B cell (primary cell): Measurements from ENCODE around the gene MAP7D2. TPM values are rescaled to one million over a fixed set of nuclear protein-coding genes. Genes with fewer than 3 reads are reported as not detected.

Experiments
- ATAC-seq: fragments of 200-7000 bp; cut with Tn5 transposase; one replicate; pipeline ENCODE4 v1.10.0; 2021; ENCODE audit warnings: low read depth, mild to moderate bottlenecking, moderate number of reproducible peaks, moderate library complexity
- CTCF ChIA-PET: fragments of 350-600 bp; sonication (Branson Sonifier 250); formaldehyde crosslinking; loops from one replicate; lab custom pipeline; 2021; ENCODE audit warnings: antibody characterized with exemption, inconsistent platforms; lab: Charles Lee
- POLR2A ChIA-PET: fragments of 350-600 bp; sonication (Branson Sonifier 250); formaldehyde crosslinking; loops from one replicate; lab custom pipeline; 2021; ENCODE audit warnings: antibody characterized with exemption; lab: Charles Lee
- DNase-seq: peaks from one replicate; pipeline ENCODE4 v3.0.0; 2013
- H2AFZ ChIP-seq: 2 replicates; pipeline ENCODE4 v1.6.1; 2012; ENCODE audit warnings: mild to moderate bottlenecking, low read depth, low read length; ENCODE audit not compliant: insufficient read depth, poor library complexity, severe bottlenecking
- H3K27ac ChIP-seq, 2 donors: 1 replicate in 1 of 2; 2 replicates in 1 of 2; pipeline ENCODE4 v1.5.1; 2012 to 2013; ENCODE audit warnings: low read length in 2 of 2, mild to moderate bottlenecking in 2 of 2, moderate library complexity in 1 of 2
- H3K27me3 ChIP-seq, 4 experiments: fragments of 200-600 bp in 1 of 4; sonication (generic) in 1 of 4; replicated peaks in 1 of 4; 1 replicate in 2 of 4; 2 replicates in 2 of 4; pipeline versions ENCODE4 v1.6.1 to v1.7.0; 2013 to 2016; ENCODE audit warnings: low read length in 3 of 4, mild to moderate bottlenecking in 2 of 4, mixed read lengths in 1 of 4, moderate library complexity in 1 of 4; ENCODE audit not compliant: insufficient read depth in 4 of 4, control insufficient read depth in 3 of 4; ENCODE audit errors: control extremely low read depth in 1 of 4
- H3K36me3 ChIP-seq, 2 experiments: replicated peaks in 1 of 2; 1 replicate in 1 of 2; 2 replicates in 1 of 2; pipeline versions ENCODE4 v1.6.1 to v1.7.1; 2013; ENCODE audit warnings: low read length in 1 of 2; ENCODE audit not compliant: insufficient read depth in 2 of 2, control insufficient read depth in 1 of 2; ENCODE audit errors: control extremely low read depth in 1 of 2, extremely low read depth in 1 of 2
- H3K4me1 ChIP-seq, 2 donors: fragments of 200-600 bp in 1 of 2; sonication (generic) in 1 of 2; 1 replicate in 1 of 2; 2 replicates in 1 of 2; pipeline versions ENCODE4 v1.5.1 to v1.6.1; 2013 to 2017; ENCODE audit warnings: low read length in 2 of 2; ENCODE audit not compliant: control insufficient read depth in 2 of 2, insufficient read depth in 2 of 2
- H3K4me2 ChIP-seq: replicated peaks from 2 replicates; pipeline ENCODE3; 2012; ENCODE audit warnings: mild to moderate bottlenecking, low read depth, low read length; ENCODE audit not compliant: poor library complexity, severe bottlenecking
- H3K4me3 ChIP-seq, 5 experiments: fragments of 200-600 bp in 1 of 5; sonication (generic) in 1 of 5; 1 replicate in 3 of 5; 2 replicates in 2 of 5; pipeline versions ENCODE4 v1.5.1 to v1.7.0; 2011 to 2016; ENCODE audit warnings: low read length in 4 of 5, mild to moderate bottlenecking in 4 of 5, low read depth in 2 of 5, control low read depth in 1 of 5, moderate library complexity in 1 of 5; ENCODE audit not compliant: insufficient read depth in 1 of 5; ENCODE audit errors: control extremely low read depth in 1 of 5, extremely low read depth in 1 of 5
- H3K79me2 ChIP-seq: fragments of 200-600 bp; sonication (generic); one replicate; pipeline ENCODE4 v1.6.0; 2016; ENCODE audit warnings: low read length; ENCODE audit not compliant: control insufficient read depth, insufficient read depth
- H3K9ac ChIP-seq: fragments of 200-600 bp; sonication (generic); 2 replicates; pipeline ENCODE4 v1.6.1; 2017; ENCODE audit warnings: mild to moderate bottlenecking, low read length, moderate library complexity
- H3K9me3 ChIP-seq, 3 donors: one replicate each; pipeline versions ENCODE4 v1.6.1 to v1.7.1; 2013; ENCODE audit warnings: low read length in 2 of 3; ENCODE audit not compliant: control insufficient read depth in 2 of 3, insufficient read depth in 1 of 3; ENCODE audit errors: control extremely low read depth in 1 of 3
- H4K20me1 ChIP-seq: 2 replicates; pipeline ENCODE4 v1.6.0; 2012; ENCODE audit warnings: mild to moderate bottlenecking, low read length; ENCODE audit not compliant: insufficient read depth, control insufficient read depth, poor library complexity, severe bottlenecking
- H3K27ac Mint-ChIP-seq: one replicate; pipeline ENCODE4 v1.8.0; 2021; ENCODE audit warnings: mixed read lengths
- H3K27me3 Mint-ChIP-seq: one replicate; pipeline ENCODE4 v1.8.0; 2021; ENCODE audit warnings: mixed read lengths
- H3K4me1 Mint-ChIP-seq: one replicate; pipeline ENCODE4 v1.8.0; 2021; ENCODE audit warnings: mixed read lengths
- H3K4me3 Mint-ChIP-seq: one replicate; pipeline ENCODE4 v1.8.0; 2021; ENCODE audit warnings: mixed read lengths
- H3K9me3 Mint-ChIP-seq: one replicate; pipeline ENCODE4 v1.8.0; 2022; ENCODE audit warnings: mixed read lengths; ENCODE audit not compliant: insufficient read depth
- EZH2 ChIP-seq: IDR thresholded peaks from 2 replicates; pipeline ENCODE4 v1.6.1; 2012; ENCODE audit warnings: borderline replicate concordance, low read depth, mild to moderate bottlenecking, moderate library complexity, low read length; ENCODE audit not compliant: insufficient read depth, poor library complexity, severe bottlenecking
- WGBS: methylation state at CpG from one replicate; pipeline ENCODE4 v1.1.5; 2013; ENCODE audit warnings: missing lambda C conversion rate; ENCODE audit not compliant: insufficient coverage; 5-methylcytosine and 5-hydroxymethylcytosine counted together
- intact Hi-C: fragments of 100-400 bp; cut with micrococcal nuclease; formaldehyde crosslinking; loops from one replicate; pipeline ENCODE4 v1.10.0; 2022
- polyA plus RNA-seq: library from polyadenylated mRNA; depleted of rRNA; stranded (reverse); fragments of >200 nt; gene quantifications from 2 replicates; pipeline ENCODE4 v1.2.3, GENCODE V29; 2012
- total RNA-seq, 2 donors: library from RNA; stranded (reverse); fragments of 120-200 nt in 1 of 2; gene quantifications; 1 replicate in 1 of 2; 2 replicates in 1 of 2; pipeline versions ENCODE4 v1.2.3 to v1.2.4, GENCODE V29; 2013 to 2022
- TF ChIP-seq, protein P1 (sequence below): fragments of 200-600 bp; IDR thresholded peaks from one replicate; pipeline ENCODE4 v1.8.0; 2022; ENCODE audit warnings: antibody characterized with exemption, mild to moderate bottlenecking

MAP7D2 gene
- total and polyA plus RNA-seq, 2 donors (not counting 1 experiment from before 2014, with no cell fraction given), result 0.54 TPM; not detected in 1

DNA sequence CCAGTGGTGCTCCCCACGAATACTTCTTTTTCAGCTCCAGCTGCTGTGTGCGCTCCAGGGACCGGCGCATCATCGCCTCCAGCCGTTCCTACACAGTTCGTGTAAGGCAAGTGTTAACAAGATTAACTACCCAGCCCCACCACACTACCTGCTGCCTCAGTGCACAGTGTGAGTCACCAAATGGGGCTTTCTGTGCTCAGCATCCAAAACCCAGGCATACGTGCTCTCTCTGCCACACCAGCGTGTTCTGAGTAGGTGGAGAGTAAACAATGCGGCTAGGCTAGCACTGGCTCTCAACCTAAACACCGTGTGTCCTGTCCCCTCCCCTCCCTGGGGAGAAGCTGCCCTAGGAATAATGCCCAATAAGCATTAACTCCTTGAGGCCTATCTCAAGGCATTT, 60.0 kb downstream of the MAP7D2 start:
- DNase-seq (no peak), ATAC-seq (no peak)
- no peaks in the 10 kb centered on the region for H3K27me3 ChIP-seq
- Mint-ChIP-seq H3K27me3 (no peaks in the 10 kb centered on the region), H3K4me3 (no peak overlapping the region), H3K4me1 (peaks cover 18% of the 10 kb centered on the region), H3K9me3 (no peaks in the 10 kb centered on the region), H3K27ac (no peak overlapping the region)
- intact Hi-C loops, result no loop called here
- 94% methylated on average over 8 of the region's 11 CpGs for WGBS
- H3K27ac ChIP-seq, result no peak overlapping the region
- no peaks in the 10 kb centered on the region for H3K36me3 ChIP-seq
- no peaks in the 10 kb centered on the region for H3K9me3 ChIP-seq
- peaks cover 15 to 21% of the 10 kb centered on the region in 2 donors for H3K4me1 ChIP-seq
- no peak overlapping the region for H3K4me2 ChIP-seq
- H2AFZ ChIP-seq, result no peak overlapping the region
- H3K9ac ChIP-seq, result no peak overlapping the region
- TF ChIP-seq, protein P1, sequence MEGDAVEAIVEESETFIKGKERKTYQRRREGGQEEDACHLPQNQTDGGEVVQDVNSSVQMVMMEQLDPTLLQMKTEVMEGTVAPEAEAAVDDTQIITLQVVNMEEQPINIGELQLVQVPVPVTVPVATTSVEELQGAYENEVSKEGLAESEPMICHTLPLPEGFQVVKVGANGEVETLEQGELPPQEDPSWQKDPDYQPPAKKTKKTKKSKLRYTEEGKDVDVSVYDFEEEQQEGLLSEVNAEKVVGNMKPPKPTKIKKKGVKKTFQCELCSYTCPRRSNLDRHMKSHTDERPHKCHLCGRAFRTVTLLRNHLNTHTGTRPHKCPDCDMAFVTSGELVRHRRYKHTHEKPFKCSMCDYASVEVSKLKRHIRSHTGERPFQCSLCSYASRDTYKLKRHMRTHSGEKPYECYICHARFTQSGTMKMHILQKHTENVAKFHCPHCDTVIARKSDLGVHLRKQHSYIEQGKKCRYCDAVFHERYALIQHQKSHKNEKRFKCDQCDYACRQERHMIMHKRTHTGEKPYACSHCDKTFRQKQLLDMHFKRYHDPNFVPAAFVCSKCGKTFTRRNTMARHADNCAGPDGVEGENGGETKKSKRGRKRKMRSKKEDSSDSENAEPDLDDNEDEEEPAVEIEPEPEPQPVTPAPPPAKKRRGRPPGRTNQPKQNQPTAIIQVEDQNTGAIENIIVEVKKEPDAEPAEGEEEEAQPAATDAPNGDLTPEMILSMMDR, result no peak
- no peak for TF ChIP-seq EZH2
- POLR2A ChIA-PET, result no interaction called here
- CTCF ChIA-PET, result no interaction called here
- H3K79me2 ChIP-seq, result no peaks in the 10 kb centered on the region
- no peak overlapping the region for H3K4me3 ChIP-seq
- H4K20me1 ChIP-seq, result no peaks in the 10 kb centered on the region

DNA sequence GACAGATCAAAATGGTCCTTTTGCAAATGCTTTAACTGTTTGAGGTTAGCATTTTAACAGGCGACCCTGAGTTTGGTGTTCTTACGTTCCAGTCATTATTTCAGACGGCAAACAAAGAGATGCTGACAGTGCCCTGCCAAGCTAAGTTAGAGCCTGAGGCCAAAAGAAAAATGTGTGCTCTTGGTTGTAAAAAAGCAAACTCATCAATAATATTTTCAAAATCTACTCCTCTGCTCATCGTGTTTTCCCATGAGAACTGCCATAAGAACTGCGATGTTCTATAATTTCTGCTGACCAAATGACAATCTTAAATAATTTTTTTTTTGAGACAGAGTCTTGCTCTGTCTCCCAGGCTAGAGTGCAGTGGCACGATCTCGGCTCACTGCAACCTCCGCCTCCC, 63.2 kb downstream of the MAP7D2 start:
- no peaks in the 10 kb centered on the region for H3K27me3 ChIP-seq
- H4K20me1 ChIP-seq, result no peaks in the 10 kb centered on the region
- DNase-seq (no peak), ATAC-seq (no peak)
- H3K9ac ChIP-seq, result no peak overlapping the region
- Mint-ChIP-seq H3K27ac (no peak overlapping the region), H3K4me1 (no peaks in the 10 kb centered on the region), H3K4me3 (no peak overlapping the region), H3K27me3 (no peaks in the 10 kb centered on the region), H3K9me3 (no peaks in the 10 kb centered on the region)
- H3K27ac ChIP-seq, result no peak overlapping the region
- intact Hi-C loops, result no loop called here
- H2AFZ ChIP-seq, result no peak overlapping the region
- no peaks in the 10 kb centered on the region for H3K9me3 ChIP-seq
- ChIA-PET CTCF (no interaction called here), POLR2A (no interaction called here)
- WGBS, result 100% methylated on average over 3 of the region's 8 CpGs
- no peak for TF ChIP-seq EZH2
- TF ChIP-seq, protein P1, result no peak
- H3K4me3 ChIP-seq, result no peak overlapping the region
- H3K79me2 ChIP-seq, result no peaks in the 10 kb centered on the region
- H3K4me2 ChIP-seq, result no peak overlapping the region
- H3K36me3 ChIP-seq, result no peaks in the 10 kb centered on the region
- H3K4me1 ChIP-seq, result no peaks in the 10 kb centered on the region
